Panc1 (cell line): ENCODE results near the gene TDRD7.

Experiments used
- POLR2AphosphoS5 ChIP-seq: IDR thresholded peaks from 2 replicates; pipeline ENCODE4 v1.6.1; 2012; ENCODE audit warnings: mild to moderate bottlenecking, low read depth, low read length, moderate library complexity
- SIN3A ChIP-seq: IDR thresholded peaks from 2 replicates; pipeline ENCODE4 v1.6.1; 2012; ENCODE audit warnings: low read depth, mild to moderate bottlenecking, low read length, moderate library complexity, borderline replicate concordance; ENCODE audit not compliant: insufficient read depth
- TCF7L2 ChIP-seq: IDR thresholded peaks from 2 replicates; pipeline ENCODE4 v1.6.1; 2011; ENCODE audit warnings: mild to moderate bottlenecking, low read depth, low read length, inconsistent platforms
- TF ChIP-seq, protein P1 (sequence below): fragments of 450-650 bp; IDR thresholded peaks from 2 replicates; pipeline ENCODE4 v1.5.1; 2017; ENCODE audit warnings: mild to moderate bottlenecking
- TF ChIP-seq, protein P2 (sequence below), 2 experiments: IDR thresholded peaks; 2 replicates each; pipeline ENCODE4 v1.6.1; 2011 to 2012; ENCODE audit warnings: low read depth in 2 of 2, control low read depth in 1 of 2, low read length in 1 of 2, mild to moderate bottlenecking in 1 of 2, moderate library complexity in 1 of 2; ENCODE audit not compliant: insufficient read depth in 1 of 2

DNA sequence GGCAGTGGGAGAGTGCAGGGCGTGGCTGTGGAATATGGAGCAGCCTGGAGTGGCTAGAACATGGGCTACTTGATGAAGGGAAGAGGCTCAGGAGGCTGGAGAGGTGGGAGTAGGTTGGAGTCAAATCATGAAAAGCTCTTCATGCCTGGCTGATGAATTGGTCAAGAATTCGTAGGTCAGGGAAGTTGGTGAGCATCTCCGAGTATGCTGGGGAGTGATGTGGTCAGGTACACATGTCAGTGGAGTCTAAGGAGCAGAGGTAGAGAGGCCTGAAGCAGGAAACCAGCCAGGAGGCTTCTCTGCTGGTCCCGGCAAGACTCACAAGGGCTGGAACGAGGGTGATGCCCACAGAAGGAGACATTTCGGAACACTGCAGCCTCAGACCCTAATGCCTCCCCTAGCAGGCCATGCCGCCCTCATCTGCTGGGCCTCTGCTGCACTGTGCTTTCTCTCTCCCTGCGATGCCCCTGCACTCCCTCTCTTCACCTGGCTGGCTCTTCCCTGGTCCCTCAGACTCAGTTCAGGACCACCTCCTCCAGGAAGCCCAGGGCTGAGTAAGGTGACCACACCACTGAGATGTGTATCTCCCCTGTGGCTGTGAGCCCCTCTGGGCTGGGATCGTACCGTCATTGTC lies 123.2 kb downstream of the TDRD7 start:
- TF ChIP-seq POLR2AphosphoS5 (no peak), TCF7L2 (no peak), SIN3A (no peak)
- TF ChIP-seq, protein P1, sequence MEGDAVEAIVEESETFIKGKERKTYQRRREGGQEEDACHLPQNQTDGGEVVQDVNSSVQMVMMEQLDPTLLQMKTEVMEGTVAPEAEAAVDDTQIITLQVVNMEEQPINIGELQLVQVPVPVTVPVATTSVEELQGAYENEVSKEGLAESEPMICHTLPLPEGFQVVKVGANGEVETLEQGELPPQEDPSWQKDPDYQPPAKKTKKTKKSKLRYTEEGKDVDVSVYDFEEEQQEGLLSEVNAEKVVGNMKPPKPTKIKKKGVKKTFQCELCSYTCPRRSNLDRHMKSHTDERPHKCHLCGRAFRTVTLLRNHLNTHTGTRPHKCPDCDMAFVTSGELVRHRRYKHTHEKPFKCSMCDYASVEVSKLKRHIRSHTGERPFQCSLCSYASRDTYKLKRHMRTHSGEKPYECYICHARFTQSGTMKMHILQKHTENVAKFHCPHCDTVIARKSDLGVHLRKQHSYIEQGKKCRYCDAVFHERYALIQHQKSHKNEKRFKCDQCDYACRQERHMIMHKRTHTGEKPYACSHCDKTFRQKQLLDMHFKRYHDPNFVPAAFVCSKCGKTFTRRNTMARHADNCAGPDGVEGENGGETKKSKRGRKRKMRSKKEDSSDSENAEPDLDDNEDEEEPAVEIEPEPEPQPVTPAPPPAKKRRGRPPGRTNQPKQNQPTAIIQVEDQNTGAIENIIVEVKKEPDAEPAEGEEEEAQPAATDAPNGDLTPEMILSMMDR: no peak
- TF ChIP-seq, protein P2, sequence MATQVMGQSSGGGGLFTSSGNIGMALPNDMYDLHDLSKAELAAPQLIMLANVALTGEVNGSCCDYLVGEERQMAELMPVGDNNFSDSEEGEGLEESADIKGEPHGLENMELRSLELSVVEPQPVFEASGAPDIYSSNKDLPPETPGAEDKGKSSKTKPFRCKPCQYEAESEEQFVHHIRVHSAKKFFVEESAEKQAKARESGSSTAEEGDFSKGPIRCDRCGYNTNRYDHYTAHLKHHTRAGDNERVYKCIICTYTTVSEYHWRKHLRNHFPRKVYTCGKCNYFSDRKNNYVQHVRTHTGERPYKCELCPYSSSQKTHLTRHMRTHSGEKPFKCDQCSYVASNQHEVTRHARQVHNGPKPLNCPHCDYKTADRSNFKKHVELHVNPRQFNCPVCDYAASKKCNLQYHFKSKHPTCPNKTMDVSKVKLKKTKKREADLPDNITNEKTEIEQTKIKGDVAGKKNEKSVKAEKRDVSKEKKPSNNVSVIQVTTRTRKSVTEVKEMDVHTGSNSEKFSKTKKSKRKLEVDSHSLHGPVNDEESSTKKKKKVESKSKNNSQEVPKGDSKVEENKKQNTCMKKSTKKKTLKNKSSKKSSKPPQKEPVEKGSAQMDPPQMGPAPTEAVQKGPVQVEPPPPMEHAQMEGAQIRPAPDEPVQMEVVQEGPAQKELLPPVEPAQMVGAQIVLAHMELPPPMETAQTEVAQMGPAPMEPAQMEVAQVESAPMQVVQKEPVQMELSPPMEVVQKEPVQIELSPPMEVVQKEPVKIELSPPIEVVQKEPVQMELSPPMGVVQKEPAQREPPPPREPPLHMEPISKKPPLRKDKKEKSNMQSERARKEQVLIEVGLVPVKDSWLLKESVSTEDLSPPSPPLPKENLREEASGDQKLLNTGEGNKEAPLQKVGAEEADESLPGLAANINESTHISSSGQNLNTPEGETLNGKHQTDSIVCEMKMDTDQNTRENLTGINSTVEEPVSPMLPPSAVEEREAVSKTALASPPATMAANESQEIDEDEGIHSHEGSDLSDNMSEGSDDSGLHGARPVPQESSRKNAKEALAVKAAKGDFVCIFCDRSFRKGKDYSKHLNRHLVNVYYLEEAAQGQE (IDR thresholded peaks at IDR 0.05; ENCODE audit: insufficient read depth in 1 of 2, low read depth in 2 of 2, low read length in 1 of 2): no peak
